Uterus (tissue), 4 donors: ENCODE results near the gene CREB3L1. TPM values are rescaled to one million over a fixed set of nuclear protein-coding genes. Genes with fewer than 3 reads are reported as not detected.

ENCODE experiments used
- DNase-seq, 2 donors: peaks; one replicate each; pipeline ENCODE4 v3.0.0-alpha.2; 2019 to 2020
- H3K27ac ChIP-seq, 2 donors: fragments of 200-600 bp; sonication (generic); 1 replicate in 1 of 2; 2 replicates in 1 of 2; pipeline ENCODE4 v1.5.1; 2016 to 2018
- H3K27me3 ChIP-seq, 2 donors: fragments of 200-600 bp; sonication (generic); one replicate each; pipeline ENCODE4 v1.5.1; 2018 to 2019; ENCODE audit warnings: control low read depth in 1 of 2
- H3K36me3 ChIP-seq, 2 donors: fragments of 200-600 bp; sonication (generic); one replicate each; pipeline ENCODE4 v1.5.1; 2019; ENCODE audit warnings: control low read depth in 1 of 2
- H3K4me1 ChIP-seq, 2 donors: fragments of 200-600 bp; sonication (generic); one replicate each; pipeline ENCODE4 v1.5.1; 2018 to 2019; ENCODE audit warnings: control low read depth in 1 of 2
- H3K4me3 ChIP-seq, 2 donors: fragments of 200-600 bp; sonication (generic); 1 replicate in 1 of 2; 2 replicates in 1 of 2; pipeline ENCODE4 v1.5.1; 2018 to 2019; ENCODE audit warnings: mild to moderate bottlenecking in 1 of 2
- H3K9me3 ChIP-seq, 2 donors: fragments of 200-600 bp; sonication (generic); one replicate each; pipeline ENCODE4 v1.5.1; 2019; ENCODE audit warnings: control low read depth in 1 of 2
- CTCF ChIP-seq, 4 experiments: fragments of 200-600 bp in 2 of 4; fragments of 450-650 bp in 2 of 4; sonication (generic) in 2 of 4; IDR thresholded peaks; one replicate each; pipeline ENCODE4 v1.5.1; 2016 to 2019; ENCODE audit warnings: antibody characterized with exemption in 4 of 4, mild to moderate bottlenecking in 2 of 4, moderate library complexity in 1 of 4
- POLR2A ChIP-seq, 2 donors: fragments of 450-650 bp; IDR thresholded peaks; one replicate each; pipeline ENCODE4 v1.6.1; 2016; ENCODE audit warnings: antibody characterized with exemption in 2 of 2, mild to moderate bottlenecking in 1 of 2, moderate library complexity in 1 of 2
- intact Hi-C: fragments of 100-400 bp; cut with DNase I; formaldehyde crosslinking; loops from one replicate; pipeline ENCODE4 v1.15.1; 2023; ENCODE audit warnings: low total_unique reads
- total RNA-seq, 4 donors: library from RNA; depleted of rRNA in 3 of 4; stranded (reverse); fragments of >200 nt in 3 of 4; gene quantifications; one replicate each; pipeline versions ENCODE4 v1.1.0 to v1.2.4, GENCODE V29; 2014 to 2023
- donor health status: DM: yes; HTN: yes; CAD: no.

The CREB3L1 gene
- total RNA-seq, 4 donors from 2014 or later, result 2.0 to 20.8 (median 14.8) TPM; not detected in 1

- TF ChIP-seq CTCF (IDR thresholded peaks at IDR 0.05) (no peak), POLR2A (IDR thresholded peaks at IDR 0.05) (no peak)
- H3K4me1 ChIP-seq, result no peaks in the 10 kb centered on the region
- H3K27ac ChIP-seq, result peak overlapping the region; percentile 84 to 89
- no peak overlapping the region for H3K4me3 ChIP-seq
- DNase-seq, result no peak
- H3K36me3 ChIP-seq, result no peaks in the 10 kb centered on the region
- H3K27me3 ChIP-seq, result no peaks in the 10 kb centered on the region
- intact Hi-C loops, result loop anchor here (2.0 kb wide), 1 partner anchor 69 kb away; no protein-coding TSS in a partner anchor
- H3K9me3 ChIP-seq, result no peaks in the 10 kb centered on the region
These were observed 37.7 kb upstream of the CREB3L1 start for GRCh38 chr11:46239801-46240061.

- Histone ChIP-seq H3K36me3 (no peaks in the 10 kb centered on the region), H3K27me3 (no peaks in the 10 kb centered on the region), H3K4me1 (no peaks in the 10 kb centered on the region), H3K9me3 (no peaks in the 10 kb centered on the region), H3K4me3 (no peak overlapping the region), H3K27ac (peak overlapping the region; percentile 84 to 89)
- DNase-seq, result no peak
- no peak for TF ChIP-seq POLR2A (IDR thresholded peaks at IDR 0.05)
- TF ChIP-seq CTCF (IDR thresholded peaks at IDR 0.05), result no peak
- intact Hi-C loops, result no loop called here
These were observed 37.1 kb upstream of the CREB3L1 start for GRCh38 chr11:46240371-46240770.

GRCh38 chr11:46240861-46241260 lies 36.6 kb upstream of the CREB3L1 start:
- Histone ChIP-seq H3K27ac (no peak overlapping the region), H3K9me3 (no peaks in the 10 kb centered on the region), H3K36me3 (no peaks in the 10 kb centered on the region), H3K4me3 (no peak overlapping the region), H3K4me1 (no peaks in the 10 kb centered on the region), H3K27me3 (no peaks in the 10 kb centered on the region)
- intact Hi-C loops, result no loop called here
- TF ChIP-seq CTCF (IDR thresholded peaks at IDR 0.05) (no peak), POLR2A (IDR thresholded peaks at IDR 0.05) (no peak)
- no peak for DNase-seq

GRCh38 chr11:46242041-46242951 lies 35.2 kb upstream of the CREB3L1 start:
- Histone ChIP-seq H3K27me3 (no peaks in the 10 kb centered on the region), H3K9me3 (no peaks in the 10 kb centered on the region), H3K27ac (peak overlapping the region; percentile 85 to 89), H3K36me3 (no peaks in the 10 kb centered on the region), H3K4me3 (no peak overlapping the region), H3K4me1 (no peaks in the 10 kb centered on the region)
- TF ChIP-seq CTCF (IDR thresholded peaks at IDR 0.05) (no peak), POLR2A (IDR thresholded peaks at IDR 0.05) (no peak)
- intact Hi-C loops, result no loop called here
- DNase-seq, result no peak

GRCh38 chr11:46242952-46243795 lies 34.3 kb upstream of the CREB3L1 start:
- peak overlapping the region; percentile 85 to 89 for H3K27ac ChIP-seq
- intact Hi-C loops, result no loop called here
- H3K27me3 ChIP-seq, result no peaks in the 10 kb centered on the region
- H3K36me3 ChIP-seq, result no peaks in the 10 kb centered on the region
- H3K4me3 ChIP-seq, result peak overlapping the region; percentile 36 to 40
- H3K9me3 ChIP-seq, result no peaks in the 10 kb centered on the region
- no peaks in the 10 kb centered on the region for H3K4me1 ChIP-seq
- DNase-seq, result peak; percentile 94 to 97
- TF ChIP-seq POLR2A (IDR thresholded peaks at IDR 0.05) (peak; percentile 65 to 74), CTCF (IDR thresholded peaks at IDR 0.05) (peak in 2 of 4 experiments; percentile 3 to 7)
